Measurements from ENCODE around the gene RBM15.

Gene RBM15, protein sequence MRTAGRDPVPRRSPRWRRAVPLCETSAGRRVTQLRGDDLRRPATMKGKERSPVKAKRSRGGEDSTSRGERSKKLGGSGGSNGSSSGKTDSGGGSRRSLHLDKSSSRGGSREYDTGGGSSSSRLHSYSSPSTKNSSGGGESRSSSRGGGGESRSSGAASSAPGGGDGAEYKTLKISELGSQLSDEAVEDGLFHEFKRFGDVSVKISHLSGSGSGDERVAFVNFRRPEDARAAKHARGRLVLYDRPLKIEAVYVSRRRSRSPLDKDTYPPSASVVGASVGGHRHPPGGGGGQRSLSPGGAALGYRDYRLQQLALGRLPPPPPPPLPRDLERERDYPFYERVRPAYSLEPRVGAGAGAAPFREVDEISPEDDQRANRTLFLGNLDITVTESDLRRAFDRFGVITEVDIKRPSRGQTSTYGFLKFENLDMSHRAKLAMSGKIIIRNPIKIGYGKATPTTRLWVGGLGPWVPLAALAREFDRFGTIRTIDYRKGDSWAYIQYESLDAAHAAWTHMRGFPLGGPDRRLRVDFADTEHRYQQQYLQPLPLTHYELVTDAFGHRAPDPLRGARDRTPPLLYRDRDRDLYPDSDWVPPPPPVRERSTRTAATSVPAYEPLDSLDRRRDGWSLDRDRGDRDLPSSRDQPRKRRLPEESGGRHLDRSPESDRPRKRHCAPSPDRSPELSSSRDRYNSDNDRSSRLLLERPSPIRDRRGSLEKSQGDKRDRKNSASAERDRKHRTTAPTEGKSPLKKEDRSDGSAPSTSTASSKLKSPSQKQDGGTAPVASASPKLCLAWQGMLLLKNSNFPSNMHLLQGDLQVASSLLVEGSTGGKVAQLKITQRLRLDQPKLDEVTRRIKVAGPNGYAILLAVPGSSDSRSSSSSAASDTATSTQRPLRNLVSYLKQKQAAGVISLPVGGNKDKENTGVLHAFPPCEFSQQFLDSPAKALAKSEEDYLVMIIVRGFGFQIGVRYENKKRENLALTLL

DNA sequence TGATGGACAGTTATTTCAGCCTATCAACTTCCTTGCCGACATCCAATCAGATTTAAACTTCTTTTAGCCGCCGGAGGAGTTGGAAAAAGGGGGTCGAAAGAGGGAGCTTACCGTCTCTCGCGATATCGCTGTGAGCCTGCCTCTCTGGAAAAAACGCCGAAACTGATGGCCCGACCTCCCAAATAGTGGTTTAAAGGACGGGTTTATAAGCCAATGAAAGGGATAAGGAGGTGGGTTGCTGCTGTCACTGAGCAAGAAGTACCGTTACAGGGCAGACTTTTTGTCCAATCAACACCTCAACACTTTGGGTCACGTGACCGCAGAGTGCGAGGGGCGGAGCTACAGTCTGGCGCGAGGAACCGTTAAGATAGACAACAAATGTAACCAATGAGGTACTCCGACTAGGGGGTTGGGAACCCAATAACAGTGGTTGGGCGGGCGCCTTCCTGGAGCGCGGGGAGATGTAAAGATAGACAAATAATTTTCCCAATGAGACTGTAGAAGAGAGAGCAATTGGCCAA is at the start of gene RBM15:
TSS of gene RBM15 (plus strand) at position 492 of the 521 bp plus-strand sequence. CDS start at position 521, 29 bp downstream.
- DNase-seq, result peak; percentile 100

DNA sequence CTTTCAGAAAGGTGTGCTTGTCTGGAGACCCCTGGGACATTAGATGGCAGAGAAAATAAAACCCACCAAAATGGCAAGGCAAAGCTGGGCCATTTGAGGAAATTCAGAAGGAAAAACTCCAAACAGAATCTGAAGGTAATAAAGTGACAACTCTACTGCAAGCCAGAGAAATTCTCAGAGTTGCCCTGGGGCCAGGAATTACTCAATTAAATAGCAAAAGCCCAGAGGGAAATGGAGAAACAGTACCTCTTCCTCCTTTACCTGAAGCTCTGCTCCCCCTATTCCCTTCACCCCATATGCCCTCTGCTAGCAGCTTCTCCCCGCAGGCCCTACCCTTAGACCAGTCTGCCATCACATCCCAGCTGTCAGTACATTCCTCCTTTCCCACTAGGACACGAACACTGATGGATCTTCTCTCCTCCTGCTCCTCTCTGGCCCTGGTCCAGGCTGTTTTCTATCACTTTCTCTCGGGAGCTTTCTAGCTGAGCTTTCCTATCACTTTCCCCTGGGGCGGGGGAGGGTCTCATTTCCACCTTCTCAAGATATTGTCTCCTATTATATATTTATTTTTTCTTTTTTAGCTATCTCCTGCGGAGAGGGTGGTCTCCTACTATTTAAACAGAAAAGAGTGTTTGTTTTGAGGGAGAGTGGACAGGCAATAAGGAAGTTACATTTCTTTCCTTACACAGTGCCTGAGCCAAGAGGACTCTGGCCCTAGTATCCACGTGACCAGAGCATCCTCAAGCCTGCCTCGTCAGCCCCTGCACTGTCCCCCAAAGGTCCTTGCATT is 47.7 kb upstream of the RBM15 start:
- no peak for DNase-seq

DNA sequence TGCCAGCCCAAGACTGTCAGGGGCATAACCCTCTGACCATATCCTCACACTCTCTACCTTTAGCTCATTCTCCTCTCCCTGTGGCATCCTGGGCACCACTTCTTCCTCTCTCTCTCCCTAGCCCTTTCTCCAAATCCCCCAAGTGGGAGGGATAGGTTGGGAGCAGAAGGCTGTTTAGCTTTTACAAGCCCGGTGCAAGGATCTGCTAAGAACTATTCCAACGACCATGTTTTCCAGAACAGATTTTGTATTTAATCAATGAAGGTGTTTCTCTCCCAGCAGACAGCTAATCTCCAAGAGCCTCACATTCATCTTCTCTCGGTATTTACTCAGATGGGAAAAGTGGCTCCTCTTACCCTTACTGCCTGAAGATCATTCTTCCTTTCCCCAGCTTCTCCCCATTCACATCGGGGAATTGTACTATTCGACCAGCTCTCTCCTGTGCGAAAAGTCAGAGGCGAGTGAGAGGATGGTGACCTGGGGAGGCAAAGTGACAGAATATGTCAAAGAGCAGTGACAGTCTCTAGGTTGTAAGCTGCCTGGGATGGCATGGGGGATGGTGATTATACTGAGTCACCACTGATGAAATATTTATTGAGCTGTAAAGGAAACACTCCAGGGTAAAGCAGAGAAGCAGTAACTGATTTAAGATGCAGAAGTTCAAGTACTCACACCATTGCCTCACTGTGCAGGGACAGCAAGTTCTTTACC is 47.0 kb upstream of the RBM15 start:
- peak in 1 of 2 experiments; percentile 11 for DNase-seq

DNA sequence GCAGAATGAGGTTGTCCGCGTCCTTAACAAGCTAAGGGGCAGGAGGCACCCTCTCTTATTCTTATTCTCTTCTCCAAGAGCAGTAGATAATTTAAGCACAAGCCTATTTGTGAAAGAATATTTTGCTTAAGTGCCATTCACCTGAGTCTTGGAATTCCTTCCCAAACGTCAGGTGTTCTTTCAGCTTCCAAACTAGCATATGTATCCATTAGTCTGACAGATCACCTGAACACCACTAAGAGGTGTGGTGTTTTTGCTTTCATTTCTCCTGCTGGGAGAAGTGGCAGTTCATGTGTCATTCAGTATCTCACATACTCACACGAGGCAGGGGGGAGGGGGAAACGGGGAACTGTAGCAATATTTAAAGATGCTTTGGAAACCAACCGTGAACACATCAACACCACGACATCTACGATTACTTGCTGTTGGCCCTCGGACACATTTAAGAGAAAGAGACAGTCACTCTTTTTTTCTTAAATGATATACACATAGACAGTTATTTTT is 45.5 kb upstream of the RBM15 start:
- no peak for DNase-seq

DNA sequence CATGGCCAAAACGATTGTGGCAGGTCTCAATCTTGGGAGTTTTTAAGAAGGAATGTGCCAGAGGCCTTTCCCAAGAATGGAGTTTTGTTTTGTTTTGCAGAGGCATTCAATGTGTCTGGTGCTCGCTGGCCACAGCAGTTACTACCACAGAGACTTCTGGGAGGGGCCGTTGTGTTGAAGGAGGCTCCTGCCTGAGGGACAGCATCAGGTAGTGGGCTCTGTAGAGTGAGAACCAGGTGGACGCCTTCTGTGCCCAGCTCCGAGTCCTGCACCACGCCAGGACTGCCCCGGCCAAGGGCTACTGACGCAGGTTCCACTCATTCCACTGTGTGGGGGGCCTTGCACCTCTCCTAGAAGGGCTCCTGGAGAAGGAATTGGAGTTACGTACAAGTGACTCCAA is 44.9 kb upstream of the RBM15 start:
- no peak for DNase-seq

DNA sequence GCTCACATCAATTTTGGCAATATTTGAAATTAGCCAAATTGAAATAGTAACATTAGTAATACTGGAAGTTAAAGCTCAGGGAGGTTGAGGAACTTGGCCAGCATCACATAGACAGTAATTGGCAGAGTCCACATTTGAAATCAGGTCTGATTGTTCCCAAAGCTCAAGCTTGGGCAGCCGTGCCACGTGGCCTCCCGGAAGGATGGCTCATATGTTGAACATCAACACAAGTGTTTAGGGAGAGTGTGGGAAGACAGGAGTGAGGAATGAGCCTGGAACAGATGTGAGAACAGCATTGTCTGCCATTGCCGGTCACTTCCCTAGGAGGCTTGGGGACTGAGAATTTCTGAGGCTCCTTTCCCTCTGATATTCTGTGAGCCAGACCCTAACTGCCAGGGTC is 40.2 kb upstream of the RBM15 start:
- DNase-seq, result no peak

DNA sequence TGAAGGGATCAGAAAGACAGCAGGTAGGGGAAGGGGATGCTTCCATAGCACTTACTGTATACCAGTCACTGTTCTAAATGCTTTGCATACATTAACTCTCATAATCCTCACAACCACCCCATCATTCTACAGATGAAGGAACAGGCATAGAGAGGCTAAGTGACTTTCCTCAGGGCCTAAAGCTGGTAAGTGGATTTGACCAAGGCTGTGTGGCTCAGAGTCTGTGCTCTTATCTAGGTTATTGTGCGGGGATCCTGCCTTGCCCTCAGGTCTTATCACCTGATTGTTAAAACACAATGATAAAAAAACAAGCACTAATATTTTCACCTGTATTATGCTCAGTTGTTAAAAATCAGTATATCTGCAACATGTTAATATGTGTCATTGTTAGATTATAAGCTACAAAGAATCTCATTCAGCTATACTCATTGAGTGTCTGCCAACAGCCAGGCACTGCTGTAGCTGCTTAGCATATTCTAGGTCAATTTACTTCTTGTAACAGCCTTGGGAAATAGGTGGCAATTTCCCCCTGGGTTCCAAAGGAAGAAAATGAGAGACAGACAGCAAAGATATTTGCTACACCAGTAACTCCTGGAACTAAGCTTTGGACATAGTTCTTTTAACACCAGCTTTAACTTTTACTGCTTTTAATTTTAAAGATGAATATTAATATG is 38.6 kb upstream of the RBM15 start:
- no peak for DNase-seq

DNA sequence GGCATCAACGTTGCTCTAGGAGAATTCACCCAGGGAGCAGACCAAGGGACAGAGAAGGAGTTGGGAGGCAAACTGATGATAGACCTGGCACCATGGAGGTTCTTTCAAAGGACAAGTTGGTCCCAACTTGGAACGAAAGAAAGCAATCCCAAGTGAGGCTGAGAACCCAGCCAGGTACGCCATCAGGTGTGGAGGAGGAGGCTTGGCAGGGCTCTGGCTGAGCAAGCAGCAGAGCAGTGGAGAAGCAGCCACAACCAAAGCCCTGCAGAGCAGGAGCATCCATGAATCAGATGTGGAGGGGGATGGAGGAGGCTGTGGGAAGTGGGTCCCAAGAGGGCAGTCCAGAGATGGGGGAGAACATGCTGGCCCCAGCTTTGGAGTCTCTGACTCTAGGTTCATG is 36.3 kb upstream of the RBM15 start:
- DNase-seq, result no peak

DNA sequence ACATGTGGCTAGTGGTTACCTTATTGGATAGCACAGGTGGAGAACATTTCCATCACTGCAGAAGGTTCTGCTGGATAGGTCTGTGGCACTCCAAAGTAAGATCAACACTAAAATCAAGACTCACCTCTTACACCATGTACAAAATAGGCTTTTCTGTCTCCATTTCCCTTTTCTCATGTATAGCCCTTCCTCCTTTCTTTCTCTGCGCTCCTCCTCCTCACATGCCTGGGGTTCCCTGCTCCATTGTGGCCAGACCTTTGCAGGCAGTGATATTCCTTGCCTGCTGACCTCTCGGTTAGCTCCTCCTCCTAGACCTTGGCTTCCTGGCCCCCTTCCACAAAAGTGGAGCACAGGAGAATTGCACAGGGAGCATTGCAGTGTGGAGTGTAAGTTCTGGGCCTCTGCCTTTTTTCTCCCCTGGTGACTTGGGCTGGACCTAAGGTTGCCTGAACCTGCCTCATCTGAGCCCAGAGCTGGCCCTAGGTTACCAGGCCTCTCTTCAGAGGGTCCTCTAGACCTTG is 33.2 kb upstream of the RBM15 start:
- no peak for DNase-seq

DNA sequence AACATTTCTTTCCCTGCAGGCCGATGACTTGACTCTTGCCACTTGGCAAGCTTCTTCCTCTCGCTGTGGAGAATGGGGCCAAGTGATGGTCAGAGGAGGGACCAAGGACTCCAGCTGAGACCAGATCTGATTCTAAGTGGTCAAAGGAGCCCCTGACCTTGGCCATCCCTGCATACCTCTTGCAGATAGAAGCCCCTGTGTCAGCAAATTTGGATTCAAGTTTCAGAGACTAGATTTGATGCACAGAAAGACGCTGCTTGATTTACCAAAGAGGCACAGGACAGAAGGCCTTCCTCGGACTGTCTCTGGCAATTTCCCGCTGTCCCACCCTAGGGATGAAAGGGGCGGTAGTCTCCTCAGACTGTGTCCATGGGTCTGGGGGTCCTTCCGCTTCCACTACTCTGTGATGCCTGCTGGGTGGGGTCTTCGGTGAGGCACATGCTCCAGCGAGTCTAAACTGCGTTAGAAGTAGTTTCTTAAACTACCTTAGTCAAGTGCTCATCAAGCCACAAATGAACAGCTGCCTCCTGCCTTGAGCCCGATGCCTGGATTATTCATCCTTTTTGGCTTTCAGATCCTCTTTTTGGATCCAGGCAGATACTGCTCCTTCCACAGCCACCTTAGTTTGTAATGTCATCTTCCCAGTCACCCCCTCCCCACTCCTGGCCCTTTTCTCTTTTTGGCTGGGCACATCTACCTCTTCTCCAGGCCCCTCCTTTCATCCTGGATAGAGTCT is 31.8 kb upstream of the RBM15 start:
- DNase-seq, result peak in 1 of 2 experiments; percentile 11

DNA sequence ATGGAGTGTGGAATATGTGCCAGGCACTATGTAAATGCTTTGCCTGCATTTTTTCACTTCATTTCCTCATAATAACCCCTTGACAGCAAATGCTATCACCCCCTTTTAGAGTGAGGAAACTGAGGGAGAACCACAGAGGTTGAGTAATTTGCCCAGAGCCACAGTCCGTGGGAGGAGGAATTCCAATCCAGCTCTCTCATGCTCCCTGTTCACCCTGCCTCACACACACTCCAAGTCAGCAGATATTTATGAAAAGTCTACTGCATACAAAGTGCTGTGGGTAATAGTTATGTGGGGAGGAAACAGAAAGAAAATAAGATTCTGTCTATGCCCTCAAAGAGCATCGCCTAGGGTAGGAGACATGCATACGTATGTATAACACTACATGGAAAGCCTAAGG is 30.9 kb upstream of the RBM15 start:
- DNase-seq, result no peak

DNA sequence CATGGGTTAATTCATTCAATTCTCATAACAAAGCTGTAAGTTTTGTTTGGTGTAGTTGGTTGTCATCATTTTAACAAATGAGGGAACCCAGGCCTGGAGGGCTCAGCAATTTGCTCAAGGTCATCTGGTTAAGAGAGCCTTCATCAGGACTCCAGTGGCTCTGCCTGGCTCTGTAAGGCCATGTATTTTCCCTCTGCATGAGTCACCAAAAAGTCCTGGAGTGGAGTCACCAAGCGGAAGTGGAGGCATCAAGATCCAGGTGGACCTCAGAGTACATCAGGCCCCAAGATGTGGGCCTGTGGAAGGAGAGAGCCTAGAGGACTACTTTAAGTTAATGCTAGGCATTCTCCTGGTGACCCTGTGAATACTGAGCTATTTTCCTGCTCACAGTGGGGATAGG is 30.0 kb upstream of the RBM15 start:
- DNase-seq, result no peak

DNA sequence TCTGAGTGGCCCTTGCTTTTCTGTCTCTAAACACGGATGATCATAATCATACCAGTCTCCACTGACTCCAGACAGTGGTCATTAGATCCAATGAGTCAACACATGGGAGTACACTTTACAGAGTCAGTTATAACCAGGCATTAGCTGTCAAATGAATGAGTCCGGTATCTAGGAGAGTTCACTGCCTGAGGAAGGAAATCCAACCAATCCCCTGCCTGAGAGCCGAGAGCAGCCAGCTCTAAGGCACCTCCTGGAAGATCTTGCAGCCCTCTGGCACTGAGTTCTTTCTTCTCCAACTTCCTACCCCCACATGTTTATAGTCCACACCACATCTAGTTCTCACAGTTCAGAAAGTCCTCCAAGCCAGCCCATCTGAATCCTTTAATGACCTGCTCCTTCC is 29.4 kb upstream of the RBM15 start:
- DNase-seq, result no peak

DNA sequence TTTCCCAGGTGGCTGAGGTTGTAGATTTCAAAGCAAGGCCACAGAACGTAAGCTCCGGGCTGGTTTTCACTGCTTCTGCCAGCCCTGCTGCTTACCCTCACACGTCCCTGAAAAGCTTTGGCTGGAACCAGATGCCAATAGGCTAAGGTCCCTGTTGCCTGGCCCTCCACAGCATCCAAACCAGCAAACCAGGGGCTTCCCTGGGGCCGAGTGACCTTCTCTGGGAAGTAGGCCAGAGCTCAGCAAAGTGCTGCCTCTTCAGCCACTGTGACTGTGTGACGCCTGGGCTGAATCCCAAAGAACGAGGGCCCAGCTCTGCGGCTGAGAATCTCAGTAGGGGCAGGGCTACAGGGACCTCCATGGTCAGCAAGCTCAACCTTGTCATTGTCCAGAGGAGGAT is 28.9 kb upstream of the RBM15 start:
- DNase-seq, result no peak

DNA sequence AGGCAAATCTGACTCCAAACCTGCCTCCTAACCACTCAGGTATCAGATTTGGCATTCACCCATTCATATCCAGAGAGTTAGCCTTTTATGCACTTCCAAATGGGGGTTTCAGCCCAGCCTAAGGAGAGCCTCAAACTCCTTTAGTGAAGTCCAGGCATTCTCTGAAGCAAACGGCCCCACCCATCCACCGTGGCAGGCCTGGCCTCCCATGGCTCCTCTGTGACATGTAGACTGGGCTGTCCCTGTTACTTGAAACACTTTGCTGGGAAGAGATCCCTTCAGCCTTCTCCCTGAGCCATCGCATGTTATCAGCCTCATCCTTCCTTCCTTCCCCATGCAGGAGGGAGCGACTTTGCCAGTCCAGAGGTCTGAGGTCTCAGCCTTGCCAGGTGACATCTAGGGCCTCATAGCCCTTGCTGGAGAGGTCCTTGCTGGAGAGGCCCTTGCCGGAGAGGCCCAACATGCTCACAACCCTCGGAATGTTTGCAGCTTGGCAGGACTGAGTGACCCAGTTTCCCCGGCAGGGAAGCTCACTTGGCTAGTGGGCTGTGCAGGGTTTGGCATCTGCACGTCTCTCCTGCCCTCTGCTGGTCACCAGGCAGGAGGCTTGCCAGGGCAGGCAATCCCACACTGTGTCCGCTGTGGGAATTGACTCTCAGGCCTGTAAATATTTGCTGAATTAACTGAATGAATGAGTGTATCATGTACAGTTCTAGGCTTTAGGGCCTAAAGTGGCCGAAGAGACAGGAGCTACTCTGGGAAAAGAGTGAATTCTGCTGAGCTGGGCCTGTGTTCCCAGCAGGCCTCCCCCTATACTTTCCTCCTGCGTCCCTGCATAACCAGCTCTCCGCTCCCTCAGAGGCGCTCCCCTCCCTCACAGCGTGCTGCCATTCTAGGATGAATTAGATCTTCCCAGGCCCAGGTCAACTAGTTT is 26.7 kb upstream of the RBM15 start:
- DNase-seq, result peak in 1 of 2 experiments; percentile 65

DNA sequence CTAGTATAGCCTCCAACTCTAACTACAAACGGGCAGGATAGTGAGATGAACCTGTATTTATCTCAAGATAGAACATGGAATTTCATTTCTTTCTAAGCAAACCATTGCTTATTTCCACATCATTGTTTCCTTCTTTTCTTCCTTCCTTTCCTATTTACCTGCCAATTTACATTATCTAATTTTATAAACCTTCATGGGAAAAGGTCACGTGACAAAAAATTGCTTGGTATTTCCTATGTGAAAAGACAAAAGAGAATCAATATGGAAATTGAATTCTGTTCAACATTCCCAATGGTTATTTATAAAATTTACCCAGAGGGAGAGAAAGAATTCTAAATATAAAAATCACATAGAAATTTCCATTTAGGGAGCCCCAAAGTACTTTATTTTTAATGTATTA is 22.4 kb upstream of the RBM15 start:
- no peak for DNase-seq

DNA sequence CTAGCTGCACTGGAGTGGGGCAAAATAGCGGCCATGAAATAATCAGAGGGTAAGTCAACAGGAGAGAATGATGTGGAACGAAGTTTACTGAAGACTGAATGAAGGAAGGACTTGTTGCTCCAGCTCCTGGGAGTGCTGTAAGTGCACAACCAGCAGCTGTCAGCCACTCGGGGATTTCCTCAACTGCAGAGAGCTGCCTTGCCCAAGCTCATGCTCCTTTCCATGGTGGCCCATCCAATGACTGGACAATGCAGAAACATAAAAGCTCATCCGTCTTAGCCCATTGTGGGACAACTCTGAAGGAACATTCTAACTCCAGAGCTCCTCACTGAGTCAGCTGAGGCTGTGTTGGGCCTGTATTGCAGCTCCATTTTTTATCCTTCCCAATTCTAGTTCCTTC is 21.1 kb upstream of the RBM15 start:
- no peak for DNase-seq

DNA sequence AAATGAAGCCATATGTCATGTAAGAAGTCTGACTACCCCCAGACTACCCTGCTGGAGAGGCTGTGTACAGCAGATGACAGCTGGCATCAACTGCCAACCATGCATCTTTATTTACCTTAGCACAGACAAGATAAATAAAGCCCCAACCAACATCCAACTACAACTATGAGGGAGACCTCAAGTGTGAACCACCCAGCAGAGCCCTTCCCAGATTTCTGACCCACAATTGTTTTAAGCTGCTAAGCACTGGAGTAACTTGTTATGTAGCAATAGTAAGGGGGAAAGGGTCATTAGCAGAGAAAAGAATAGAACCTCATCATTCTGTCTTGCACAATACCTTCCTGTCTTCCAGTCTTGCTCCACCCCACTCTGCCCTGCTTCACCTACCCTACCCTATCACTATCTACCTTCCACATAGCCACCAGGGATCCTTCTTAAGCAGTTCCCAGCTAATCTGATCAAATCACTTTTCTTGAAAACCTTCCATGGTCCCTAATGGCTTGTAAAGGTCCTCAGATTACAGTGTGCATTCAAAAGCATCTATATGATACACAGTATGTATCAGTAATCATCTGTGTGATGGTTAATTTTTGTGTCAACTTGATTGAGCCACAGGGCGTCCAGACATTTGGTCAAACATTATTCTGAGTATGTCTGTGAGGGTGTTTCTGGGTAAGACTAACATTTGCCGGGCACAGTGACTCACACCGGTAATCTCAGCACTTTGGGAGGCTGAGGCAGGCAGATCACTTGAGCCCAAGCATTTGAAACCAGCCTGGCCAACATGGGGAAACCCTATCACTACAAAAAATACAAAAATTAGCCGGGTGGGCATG is 19.6 kb upstream of the RBM15 start:
- no peak for DNase-seq

Data from NCI-H524 (cell line).